Measurements from ENCODE around the gene TRAPPC1. TPM values are rescaled to one million over a fixed set of nuclear protein-coding genes. Genes with fewer than 3 reads are reported as not detected.

Gene TRAPPC1
- total and polyA plus RNA-seq, 2 of the 8 experiments (the other 6 are each of a cell fraction or from before 2014, with no cell fraction given): 114 to 170 TPM

- TF ChIP-seq USF2 (IDR thresholded peaks at IDR 0.05; ENCODE audit: low read length): no peak
- TF ChIP-seq, protein P1, sequence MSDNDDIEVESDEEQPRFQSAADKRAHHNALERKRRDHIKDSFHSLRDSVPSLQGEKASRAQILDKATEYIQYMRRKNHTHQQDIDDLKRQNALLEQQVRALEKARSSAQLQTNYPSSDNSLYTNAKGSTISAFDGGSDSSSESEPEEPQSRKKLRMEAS (IDR thresholded peaks at IDR 0.05): peak; percentile 12; the same call in 1 of the 2 replicates
- TF ChIP-seq FOSL1 (IDR thresholded peaks at IDR 0.05; ENCODE audit: insufficient read depth, low read depth, low read length): no peak
- TF ChIP-seq HDAC2 (IDR thresholded peaks at IDR 0.05; ENCODE audit: borderline replicate concordance in 1 of 2, low read depth in 2 of 2, low read length in 2 of 2): peak in 1 of 2 experiments; percentile 15; a peak in 1 of 4 replicates
- TF ChIP-seq SRF (IDR thresholded peaks at IDR 0.05; ENCODE audit: low read depth, low read length): no peak
- no peak for TF ChIP-seq POLR2AphosphoS5 (IDR thresholded peaks at IDR 0.05; ENCODE audit: low read depth, low read length)
- TF ChIP-seq ZNF274 (IDR thresholded peaks at IDR 0.05; ENCODE audit: borderline replicate concordance, extremely low read depth, low read length): no peak
- no peak for TF ChIP-seq JUN (IDR thresholded peaks at IDR 0.05; ENCODE audit: low read depth, low read length)
- TF ChIP-seq KDM4A (IDR thresholded peaks at IDR 0.05; ENCODE audit: low read depth, low read length, severe bottlenecking): no peak
- TF ChIP-seq SIN3A (conservative IDR thresholded peaks at IDR 0.05 in 1 of 2, IDR thresholded peaks at IDR 0.05 in 1 of 2; ENCODE audit: low read depth in 1 of 2, low read length in 2 of 2): no peak; a peak in 2 of 4 replicates
- TF ChIP-seq NANOG (IDR thresholded peaks at IDR 0.05; ENCODE audit: insufficient read depth, low read depth, low read length, poor library complexity, severe bottlenecking): no peak
- no peak for TF ChIP-seq RAD21 (IDR thresholded peaks at IDR 0.05 in 1 of 2, conservative IDR thresholded peaks at IDR 0.05 in 1 of 2; ENCODE audit: low read depth in 2 of 2, low read length in 2 of 2)
- no peak for TF ChIP-seq CBX5 (IDR thresholded peaks at IDR 0.05; ENCODE audit: low read depth, low read length)
- TF ChIP-seq TCF12 (IDR thresholded peaks at IDR 0.05; ENCODE audit: low read depth, low read length): no peak
- no peak for TF ChIP-seq GABPA (IDR thresholded peaks at IDR 0.05; ENCODE audit: borderline replicate concordance, insufficient read depth, low read length)
- TF ChIP-seq CTBP2 (IDR thresholded peaks at IDR 0.05; ENCODE audit: borderline replicate concordance, insufficient read depth, insufficient read length, low read length): peak; percentile 4
- TF ChIP-seq BRCA1 (IDR thresholded peaks at IDR 0.05; ENCODE audit: low read depth, low read length): no peak
- no peak for TF ChIP-seq EP300 (IDR thresholded peaks at IDR 0.05; ENCODE audit: borderline replicate concordance in 1 of 2, low read depth in 2 of 2, low read length in 2 of 2)
- TF ChIP-seq E2F6 (IDR thresholded peaks at IDR 0.05): no peak
Measured at GRCh38 chr17:7886227-7887037, 45.3 kb downstream of the TRAPPC1 start (continued).
